PC-3 (cell line): Measurements from ENCODE around the gene HOXD4. TPM values are rescaled to one million over a fixed set of nuclear protein-coding genes. Genes with fewer than 3 reads are reported as not detected.

Experiments
- ATAC-seq: fragments of 200-7000 bp; cut with Tn5 transposase; 2 replicates; pipeline ENCODE4 v1.9.1; 2020; ENCODE audit warnings: mild to moderate bottlenecking, moderate library complexity
- BruUV-seq: library from RNA; stranded (reverse); fragments of 400-500 nt; replicated peaks from 2 replicates; lab custom pipeline; 2021; lab: Mats Ljungman, UMichigan
- CTCF ChIA-PET: fragments of 300-600 bp; sonication (Branson Sonifier 250); formaldehyde crosslinking; loops from one replicate; lab custom pipeline; 2022; ENCODE audit warnings: antibody characterized with exemption; lab: Charles Lee
- POLR2A ChIA-PET: fragments of 300-600 bp; sonication (Branson Sonifier 250); formaldehyde crosslinking; loops from one replicate; lab custom pipeline; 2022; ENCODE audit warnings: antibody characterized with exemption; ENCODE audit not compliant: unreplicated experiment; lab: Charles Lee
- DNase-seq: peaks from one replicate; pipeline ENCODE4 v3.0.0-alpha.2; 2015
- H2AFZ ChIP-seq: fragments of 300-600 bp; sonication (generic); 2 replicates; pipeline ENCODE4 v1.6.0; 2016; ENCODE audit warnings: antibody characterized with exemption, low read length
- H3F3A ChIP-seq: fragments of 300-600 bp; sonication (generic); one replicate; pipeline ENCODE4 v1.6.0; 2017; ENCODE audit warnings: antibody characterized with exemption, low read length, control low read depth, mild to moderate bottlenecking; ENCODE audit not compliant: unreplicated experiment
- H3K27ac ChIP-seq: fragments of 300-600 bp; sonication (generic); 2 replicates; pipeline ENCODE4 v1.5.1; 2016; ENCODE audit warnings: mild to moderate bottlenecking, low read length
- H3K27me3 ChIP-seq: fragments of 300-600 bp; sonication (generic); 2 replicates; pipeline ENCODE4 v1.6.1; 2016; ENCODE audit warnings: low read length, mixed read lengths
- H3K36me3 ChIP-seq: fragments of 300-600 bp; sonication (generic); 2 replicates; pipeline ENCODE4 v1.6.1; 2016; ENCODE audit warnings: low read depth, mixed run types, low read length, mixed read lengths
- H3K4me1 ChIP-seq: fragments of 300-600 bp; sonication (generic); 2 replicates; pipeline ENCODE4 v1.5.1; 2016; ENCODE audit warnings: low read length; ENCODE audit not compliant: insufficient read depth
- H3K4me2 ChIP-seq: fragments of 300-600 bp; sonication (generic); 2 replicates; pipeline ENCODE4 v1.6.0; 2016; ENCODE audit warnings: low read length
- H3K4me3 ChIP-seq: fragments of 300-600 bp; sonication (generic); 2 replicates; pipeline ENCODE4 v1.5.1; 2016; ENCODE audit warnings: mild to moderate bottlenecking, low read length, mixed read lengths
- H3K79me2 ChIP-seq: fragments of 300-600 bp; sonication (generic); 2 replicates; pipeline ENCODE4 v1.6.1; 2017; ENCODE audit warnings: low read length, mixed read lengths
- H3K9ac ChIP-seq: fragments of 300-600 bp; sonication (generic); 2 replicates; pipeline ENCODE4 v1.6.0; 2016; ENCODE audit warnings: mild to moderate bottlenecking, low read length
- H3K9me2 ChIP-seq: fragments of 300-600 bp; sonication (generic); replicated peaks from 2 replicates; pipeline ENCODE4 v1.6.1; 2016; ENCODE audit warnings: mixed run types, low read length, mixed read lengths
- H3K9me3 ChIP-seq: fragments of 300-600 bp; sonication (generic); 2 replicates; pipeline ENCODE4 v1.6.1; 2016; ENCODE audit warnings: low read length, mixed read lengths
- H4K20me1 ChIP-seq: fragments of 300-600 bp; sonication (generic); 2 replicates; pipeline ENCODE4 v1.6.1; 2016; ENCODE audit warnings: low read length, mixed read lengths
- EZH2 ChIP-seq: fragments of 300-600 bp; sonication (generic); IDR thresholded peaks from one replicate; pipeline ENCODE4 v1.6.1; 2017; ENCODE audit warnings: antibody characterized with exemption, mild to moderate bottlenecking, low read length; ENCODE audit not compliant: unreplicated experiment
- EZH2phosphoT487 ChIP-seq: fragments of 300-600 bp; sonication (generic); IDR thresholded peaks from 2 replicates; pipeline ENCODE4 v1.6.1; 2018; ENCODE audit warnings: mild to moderate bottlenecking, antibody characterized with exemption, low read length, borderline replicate concordance
- intact Hi-C: fragments of 100-400 bp; cut with micrococcal nuclease; formaldehyde crosslinking; loops from 2 replicates; pipeline ENCODE4 v1.9.0; 2023
- total RNA-seq: library from RNA; depleted of rRNA; stranded (reverse); fragments of >200 nt; gene quantifications from 2 replicates; pipeline ENCODE4 v1.2.3, GENCODE V29; 2014
- TF ChIP-seq, protein P1 (sequence below): fragments of 300-600 bp; sonication (generic); conservative IDR thresholded peaks from 2 replicates; pipeline ENCODE4 v1.5.1; 2017; ENCODE audit warnings: antibody characterized with exemption, low read depth, mild to moderate bottlenecking, low read length

Gene HOXD4
- total RNA-seq, 1 experiment from 2014 or later: 0.29 TPM

DNA sequence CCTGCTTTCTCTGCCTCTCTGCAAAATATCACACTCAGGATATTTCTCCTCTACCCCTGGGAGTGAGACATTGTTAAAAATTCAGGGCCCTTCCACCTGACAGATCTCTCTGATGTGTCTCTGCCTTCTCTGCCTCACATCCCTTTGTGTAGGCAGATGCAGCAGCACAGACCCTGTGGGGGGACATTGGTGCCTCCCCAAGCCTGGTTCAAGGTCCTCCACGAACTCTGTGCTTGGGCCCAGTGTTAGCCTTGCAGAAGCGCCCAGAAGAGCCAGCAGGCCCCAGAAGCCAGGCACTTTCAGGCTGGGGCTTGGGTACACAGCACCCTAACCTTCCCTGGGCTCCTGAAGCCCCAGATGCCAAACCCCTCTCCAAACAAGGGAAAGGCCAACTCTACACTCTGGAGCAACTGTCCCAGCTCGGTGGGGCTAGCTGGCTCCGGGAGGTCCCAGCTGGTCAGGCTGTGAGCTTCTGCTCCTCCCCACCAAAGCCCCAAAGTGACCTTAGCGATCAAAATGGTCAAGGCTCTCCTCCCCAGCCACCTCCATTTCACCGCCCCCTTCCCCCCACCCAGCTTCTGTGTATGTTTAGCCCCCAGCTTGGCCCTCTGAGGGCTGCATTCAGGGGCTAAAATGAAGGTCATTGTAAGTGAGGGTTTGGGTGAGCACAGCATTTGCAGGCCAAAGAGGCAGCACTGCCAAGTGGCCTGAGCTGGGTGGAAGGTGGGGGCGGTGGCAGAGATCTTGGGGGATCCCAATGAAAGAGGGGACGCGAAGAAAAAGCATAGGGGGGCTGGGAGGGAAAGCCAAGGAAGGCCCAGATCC is 26.2 kb upstream of the HOXD4 start:
- H3K79me2 ChIP-seq: no peaks in the 10 kb centered on the region
- POLR2A ChIA-PET: no interaction called here
- no peak overlapping the region for H3K4me3 ChIP-seq
- no peaks in the 10 kb centered on the region for H4K20me1 ChIP-seq
- H3K27ac ChIP-seq: no peak overlapping the region
- DNase-seq: no peak
- CTCF ChIA-PET: interaction anchor here (0.5 to 0.6 kb wide), 2 partner anchors 395 to 527 kb away, joined by 3 read pairs; no protein-coding TSS in a partner anchor
- intact Hi-C loops: no loop called here
- H3K9me3 ChIP-seq: no peaks in the 10 kb centered on the region
- TF ChIP-seq EZH2phosphoT487 (no peak), EZH2 (no peak)
- TF ChIP-seq, protein P1, sequence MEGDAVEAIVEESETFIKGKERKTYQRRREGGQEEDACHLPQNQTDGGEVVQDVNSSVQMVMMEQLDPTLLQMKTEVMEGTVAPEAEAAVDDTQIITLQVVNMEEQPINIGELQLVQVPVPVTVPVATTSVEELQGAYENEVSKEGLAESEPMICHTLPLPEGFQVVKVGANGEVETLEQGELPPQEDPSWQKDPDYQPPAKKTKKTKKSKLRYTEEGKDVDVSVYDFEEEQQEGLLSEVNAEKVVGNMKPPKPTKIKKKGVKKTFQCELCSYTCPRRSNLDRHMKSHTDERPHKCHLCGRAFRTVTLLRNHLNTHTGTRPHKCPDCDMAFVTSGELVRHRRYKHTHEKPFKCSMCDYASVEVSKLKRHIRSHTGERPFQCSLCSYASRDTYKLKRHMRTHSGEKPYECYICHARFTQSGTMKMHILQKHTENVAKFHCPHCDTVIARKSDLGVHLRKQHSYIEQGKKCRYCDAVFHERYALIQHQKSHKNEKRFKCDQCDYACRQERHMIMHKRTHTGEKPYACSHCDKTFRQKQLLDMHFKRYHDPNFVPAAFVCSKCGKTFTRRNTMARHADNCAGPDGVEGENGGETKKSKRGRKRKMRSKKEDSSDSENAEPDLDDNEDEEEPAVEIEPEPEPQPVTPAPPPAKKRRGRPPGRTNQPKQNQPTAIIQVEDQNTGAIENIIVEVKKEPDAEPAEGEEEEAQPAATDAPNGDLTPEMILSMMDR: no peak
- no peaks in the 10 kb centered on the region for H3K4me1 ChIP-seq
- BruUV-seq: no TSS peak
- no peaks in the 10 kb centered on the region for H3F3A ChIP-seq
- H3K27me3 ChIP-seq: no peaks in the 10 kb centered on the region
- H3K36me3 ChIP-seq: no peaks in the 10 kb centered on the region; the same call in 1 of the 2 replicates
- ATAC-seq: no peak
- no peaks in the 10 kb centered on the region for H3K9me2 ChIP-seq
- H2AFZ ChIP-seq: no peak overlapping the region
- no peak overlapping the region for H3K4me2 ChIP-seq
- no peak overlapping the region for H3K9ac ChIP-seq

DNA sequence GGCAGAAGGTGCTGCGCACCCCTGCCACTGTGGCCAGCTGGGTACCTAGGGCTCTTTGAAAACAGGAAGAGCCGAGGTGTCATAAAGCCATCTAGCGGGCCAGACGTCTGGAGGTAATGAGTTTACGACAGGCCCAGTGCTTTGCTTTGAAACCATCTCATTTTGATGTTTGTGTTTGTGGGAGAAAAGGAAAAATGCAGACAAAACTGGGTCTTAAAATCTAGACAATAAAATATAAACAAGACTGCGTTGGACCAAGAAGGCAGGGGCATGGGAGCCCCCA is 25.6 kb upstream of the HOXD4 start:
- Histone ChIP-seq H3K27me3 (no peaks in the 10 kb centered on the region), H3K36me3 (no peaks in the 10 kb centered on the region; the same call in 1 of the 2 replicates), H3K79me2 (no peaks in the 10 kb centered on the region), H3F3A (no peaks in the 10 kb centered on the region), H3K9me2 (no peaks in the 10 kb centered on the region), H3K4me3 (no peak overlapping the region), H3K9me3 (no peaks in the 10 kb centered on the region), H4K20me1 (no peaks in the 10 kb centered on the region), H3K4me2 (no peak overlapping the region), H3K27ac (no peak overlapping the region), H2AFZ (no peak overlapping the region), H3K9ac (no peak overlapping the region), H3K4me1 (no peaks in the 10 kb centered on the region)
- ChIA-PET CTCF (interaction anchor here (0.5 kb wide), 1 partner anchor 526 kb away, joined by 3 read pairs; no protein-coding TSS in a partner anchor), POLR2A (no interaction called here)
- ATAC-seq (no peak), DNase-seq (no peak)
- TF ChIP-seq EZH2phosphoT487 (no peak), EZH2 (no peak)
- TF ChIP-seq, protein P1: no peak
- intact Hi-C loops: loop anchor here (2.0 kb wide), 1 partner anchor 513 kb away; no protein-coding TSS in a partner anchor
- no TSS peak for BruUV-seq
